Subcutaneous abdominal adipose tissue (tissue), 5 donors: Measurements from ENCODE around the gene KANSL2.

Experiments
- H3K27ac ChIP-seq: one replicate; pipeline ENCODE4 v1.7.0; 2013; ENCODE audit warnings: low read depth, mild to moderate bottlenecking, inconsistent platforms, low read length, moderate library complexity
- H3K27me3 ChIP-seq, 5 donors: one replicate each; pipeline ENCODE4 v1.7.0; 2013; ENCODE audit warnings: low read length in 5 of 5, inconsistent platforms in 1 of 5; ENCODE audit not compliant: control insufficient read depth in 5 of 5, insufficient read depth in 4 of 5
- H3K36me3 ChIP-seq, 5 donors: one replicate each; pipeline ENCODE4 v1.7.0; 2013; ENCODE audit warnings: low read length in 5 of 5; ENCODE audit not compliant: control insufficient read depth in 5 of 5, insufficient read depth in 5 of 5
- H3K4me1 ChIP-seq, 5 donors: one replicate each; pipeline ENCODE4 v1.7.0; 2013; ENCODE audit warnings: low read length in 5 of 5, mild to moderate bottlenecking in 3 of 5, moderate library complexity in 1 of 5; ENCODE audit not compliant: control insufficient read depth in 5 of 5, insufficient read depth in 5 of 5
- H3K4me3 ChIP-seq, 5 donors: one replicate each; pipeline ENCODE4 v1.7.0; 2013; ENCODE audit warnings: low read length in 5 of 5, low read depth in 1 of 5
- H3K9ac ChIP-seq, 5 donors: one replicate each; pipeline ENCODE4 v1.7.0; 2013; ENCODE audit warnings: low read length in 5 of 5, mild to moderate bottlenecking in 4 of 5, moderate library complexity in 3 of 5
- H3K9me3 ChIP-seq, 5 donors: one replicate each; pipeline ENCODE4 v1.7.0; 2013; ENCODE audit warnings: low read length in 5 of 5; ENCODE audit not compliant: control insufficient read depth in 5 of 5
- donor health status: healthy.
- donor health status: healthy.
- donor health status: healthy.
- donor health status: healthy.
- donor health status: healthy.

Gene KANSL2

GRCh38 chr12:48696626-48697025 is 14.6 kb upstream of the KANSL2 start:
- Histone ChIP-seq H3K27me3 (no peaks in the 10 kb centered on the region), H3K4me3 (no peak overlapping the region), H3K9ac (no peak overlapping the region), H3K36me3 (peaks cover 42 to 53% (median 48%) of the 10 kb centered on the region in 5 donors), H3K27ac (no peak overlapping the region), H3K4me1 (peaks cover 0 to 11% (median under 1%) of the 10 kb centered on the region in 5 donors), H3K9me3 (no peaks in the 10 kb centered on the region)

DNA sequence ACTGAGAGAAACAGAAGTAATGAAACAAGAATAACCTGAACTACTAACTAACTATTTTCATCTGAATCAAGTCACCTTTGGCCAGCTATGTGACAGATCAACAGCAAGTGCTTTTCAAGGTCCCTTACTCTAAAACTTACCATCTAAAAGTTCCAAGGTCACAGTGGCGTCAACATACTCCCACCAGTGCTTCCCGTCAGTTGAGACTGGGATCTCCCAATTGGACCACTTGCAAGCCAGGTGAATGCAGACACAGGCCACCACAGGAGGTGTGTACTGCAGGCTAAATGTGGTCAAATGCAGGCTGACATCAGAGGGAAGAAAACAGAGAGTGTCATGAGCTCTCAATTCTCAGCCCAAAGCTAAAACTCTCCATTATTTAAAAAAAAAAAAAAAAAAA is 13.8 kb upstream of the KANSL2 start:
- Histone ChIP-seq H3K27me3 (no peaks in the 10 kb centered on the region), H3K36me3 (peaks cover 42 to 53% (median 50%) of the 10 kb centered on the region in 5 donors)

GRCh38 chr12:48694038-48694437 is 12.0 kb upstream of the KANSL2 start:
- H3K36me3 ChIP-seq, result peaks cover 38 to 61% (median 48%) of the 10 kb centered on the region in 5 donors

More for the DNA sequence above, 13.8 kb upstream of the KANSL2 start:
- Histone ChIP-seq H3K9ac (no peak overlapping the region), H3K4me1 (peaks cover 0 to 11% (median 3%) of the 10 kb centered on the region in 5 donors), H3K27ac (no peak overlapping the region), H3K9me3 (no peaks in the 10 kb centered on the region), H3K4me3 (no peak overlapping the region)

DNA sequence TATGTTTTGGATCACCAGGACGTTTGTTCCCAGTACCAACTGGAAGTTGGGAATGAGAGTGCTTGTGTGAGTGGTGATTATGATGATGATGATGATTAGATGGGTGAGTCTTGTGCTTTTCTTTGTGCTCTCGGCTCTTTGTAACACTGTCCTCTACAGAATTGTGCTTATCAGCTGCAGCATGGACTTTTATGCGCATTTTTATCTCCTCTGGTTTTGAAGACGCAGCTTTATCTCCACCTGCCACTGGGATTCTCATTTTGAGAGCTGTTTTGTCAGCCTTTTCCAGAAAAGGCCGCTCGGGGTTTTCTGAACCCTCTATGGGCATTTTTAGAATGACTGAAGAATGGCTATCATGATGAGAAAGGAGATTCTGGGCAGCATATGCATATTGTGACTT is 11.5 kb upstream of the KANSL2 start:
- no peaks in the 10 kb centered on the region for H3K27me3 ChIP-seq
- no peaks in the 10 kb centered on the region for H3K9me3 ChIP-seq
- peaks cover 0 to 17% (median 6%) of the 10 kb centered on the region in 5 donors for H3K4me1 ChIP-seq
- no peak overlapping the region for H3K27ac ChIP-seq
- no peak overlapping the region for H3K9ac ChIP-seq
- H3K4me3 ChIP-seq, result no peak overlapping the region
- peaks cover 43 to 62% (median 50%) of the 10 kb centered on the region in 5 donors for H3K36me3 ChIP-seq

More at GRCh38 chr12:48694038-48694437, 12.0 kb upstream of the KANSL2 start:
- no peaks in the 10 kb centered on the region for H3K9me3 ChIP-seq
- no peak overlapping the region for H3K9ac ChIP-seq
- H3K27ac ChIP-seq, result no peak overlapping the region
- no peaks in the 10 kb centered on the region for H3K27me3 ChIP-seq
- H3K4me3 ChIP-seq, result no peak overlapping the region
- H3K4me1 ChIP-seq, result peaks cover 0 to 17% (median 6%) of the 10 kb centered on the region in 5 donors

- H3K9ac ChIP-seq, result no peak overlapping the region
- H3K4me1 ChIP-seq, result peaks cover 0 to 16% (median 6%) of the 10 kb centered on the region in 5 donors
- no peak overlapping the region for H3K4me3 ChIP-seq
- H3K9me3 ChIP-seq, result no peaks in the 10 kb centered on the region
- no peaks in the 10 kb centered on the region for H3K27me3 ChIP-seq
- H3K36me3 ChIP-seq, result peaks cover 43 to 61% (median 45%) of the 10 kb centered on the region in 5 donors
- H3K27ac ChIP-seq, result no peak overlapping the region
Observed at GRCh38 chr12:48691826-48692487, 9.9 kb upstream of the KANSL2 start.

GRCh38 chr12:48690990-48691389 is 9.0 kb upstream of the KANSL2 start:
- H3K27ac ChIP-seq, result no peak overlapping the region
- H3K4me3 ChIP-seq, result no peak overlapping the region
- H3K36me3 ChIP-seq, result peaks cover 42 to 59% (median 45%) of the 10 kb centered on the region in 5 donors

GRCh38 chr12:48690436-48690835 is 8.4 kb upstream of the KANSL2 start:
- Histone ChIP-seq H3K36me3 (peaks cover 36 to 53% (median 39%) of the 10 kb centered on the region in 5 donors), H3K9me3 (no peaks in the 10 kb centered on the region), H3K4me1 (peaks cover 0 to 10% (median 6%) of the 10 kb centered on the region in 5 donors), H3K27me3 (no peaks in the 10 kb centered on the region), H3K27ac (no peak overlapping the region), H3K4me3 (no peak overlapping the region), H3K9ac (no peak overlapping the region)

More at GRCh38 chr12:48690990-48691389, 9.0 kb upstream of the KANSL2 start:
- no peak overlapping the region for H3K9ac ChIP-seq
- peaks cover 0 to 10% (median 6%) of the 10 kb centered on the region in 5 donors for H3K4me1 ChIP-seq
- H3K9me3 ChIP-seq, result no peaks in the 10 kb centered on the region
- no peaks in the 10 kb centered on the region for H3K27me3 ChIP-seq

GRCh38 chr12:48688836-48689235 is 6.8 kb upstream of the KANSL2 start:
- Histone ChIP-seq H3K9me3 (no peaks in the 10 kb centered on the region), H3K27ac (no peak overlapping the region), H3K27me3 (no peaks in the 10 kb centered on the region), H3K4me1 (peaks cover 0 to 10% (median 6%) of the 10 kb centered on the region in 5 donors), H3K4me3 (no peak overlapping the region), H3K36me3 (peaks cover 21 to 37% (median 27%) of the 10 kb centered on the region in 5 donors), H3K9ac (no peak overlapping the region)

GRCh38 chr12:48687592-48687991 is 5.6 kb upstream of the KANSL2 start:
- Histone ChIP-seq H3K9me3 (no peaks in the 10 kb centered on the region), H3K9ac (no peak overlapping the region), H3K4me1 (peaks cover 0 to 15% (median 9%) of the 10 kb centered on the region in 5 donors), H3K27ac (no peak overlapping the region), H3K27me3 (no peaks in the 10 kb centered on the region), H3K36me3 (peaks cover 8 to 26% (median 19%) of the 10 kb centered on the region in 5 donors), H3K4me3 (no peak overlapping the region)

- Histone ChIP-seq H3K27me3 (no peaks in the 10 kb centered on the region), H3K36me3 (peaks cover 8 to 21% (median 16%) of the 10 kb centered on the region in 5 donors), H3K9ac (no peak overlapping the region), H3K4me1 (peaks cover 0 to 13% (median 9%) of the 10 kb centered on the region in 5 donors), H3K9me3 (no peaks in the 10 kb centered on the region), H3K27ac (no peak overlapping the region), H3K4me3 (no peak overlapping the region)
Observed at GRCh38 chr12:48686615-48687334, 4.7 kb upstream of the KANSL2 start.
